Kidney epithelial cell (primary cell): ENCODE data around the gene PPP5C. TPM values are rescaled to one million over a fixed set of nuclear protein-coding genes. Genes with fewer than 3 reads are reported as not detected.
"Not testable (repeated sequence)": the region's sequence is repeated elsewhere in the genome, so short reads cannot be mapped to it uniquely, and the experiment has no call there.

Experiments
- DNase-seq: peaks from one replicate; pipeline ENCODE4 v3.0.0-alpha.2; 2010; ENCODE audit warnings: low read depth
- H3K27me3 ChIP-seq: 2 replicates; pipeline ENCODE4 v1.6.0; 2011; ENCODE audit warnings: low read length; ENCODE audit not compliant: control insufficient read depth, insufficient read depth
- H3K36me3 ChIP-seq: 2 replicates; pipeline ENCODE4 v1.5.1; 2011; ENCODE audit warnings: low read length; ENCODE audit not compliant: control insufficient read depth, insufficient read depth
- H3K4me3 ChIP-seq: 2 replicates; pipeline ENCODE4 v1.5.1; 2011; ENCODE audit warnings: low read depth, mild to moderate bottlenecking, control low read depth, low read length
- total RNA-seq: library from RNA; depleted of rRNA; stranded (reverse); fragments of >200 nt; gene quantifications from 2 replicates; pipeline ENCODE4 v1.2.3, GENCODE V29; 2015
- TF ChIP-seq, protein P1 (sequence below): IDR thresholded peaks from 2 replicates; pipeline ENCODE4 v1.5.1; 2011; ENCODE audit warnings: mild to moderate bottlenecking, moderate library complexity, low read length, control low read depth, inconsistent platforms; ENCODE audit not compliant: insufficient read depth, poor library complexity, severe bottlenecking

PPP5C gene
- total RNA-seq, 1 donor from 2014 or later = 68.2 TPM

DNA sequence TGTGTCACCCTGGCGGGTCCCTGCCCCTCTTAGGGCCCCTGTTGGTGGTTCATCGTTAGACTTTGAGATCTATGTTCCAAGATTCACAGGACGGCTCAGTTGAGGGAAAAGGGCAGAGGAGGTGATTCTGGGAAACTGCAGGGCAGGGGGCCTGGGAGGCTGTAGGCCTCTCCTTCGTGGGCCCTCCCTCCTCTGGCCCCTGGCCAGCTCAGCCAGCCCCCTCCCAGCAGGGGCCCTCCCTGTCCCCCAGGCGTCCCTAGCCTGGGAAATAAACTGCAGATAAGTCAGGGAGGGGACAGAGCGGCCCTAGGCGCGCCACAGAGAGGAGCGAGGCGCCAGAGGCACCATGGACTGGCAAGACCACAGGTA is 43.6 kb upstream of the PPP5C start:
- TF ChIP-seq, protein P1, sequence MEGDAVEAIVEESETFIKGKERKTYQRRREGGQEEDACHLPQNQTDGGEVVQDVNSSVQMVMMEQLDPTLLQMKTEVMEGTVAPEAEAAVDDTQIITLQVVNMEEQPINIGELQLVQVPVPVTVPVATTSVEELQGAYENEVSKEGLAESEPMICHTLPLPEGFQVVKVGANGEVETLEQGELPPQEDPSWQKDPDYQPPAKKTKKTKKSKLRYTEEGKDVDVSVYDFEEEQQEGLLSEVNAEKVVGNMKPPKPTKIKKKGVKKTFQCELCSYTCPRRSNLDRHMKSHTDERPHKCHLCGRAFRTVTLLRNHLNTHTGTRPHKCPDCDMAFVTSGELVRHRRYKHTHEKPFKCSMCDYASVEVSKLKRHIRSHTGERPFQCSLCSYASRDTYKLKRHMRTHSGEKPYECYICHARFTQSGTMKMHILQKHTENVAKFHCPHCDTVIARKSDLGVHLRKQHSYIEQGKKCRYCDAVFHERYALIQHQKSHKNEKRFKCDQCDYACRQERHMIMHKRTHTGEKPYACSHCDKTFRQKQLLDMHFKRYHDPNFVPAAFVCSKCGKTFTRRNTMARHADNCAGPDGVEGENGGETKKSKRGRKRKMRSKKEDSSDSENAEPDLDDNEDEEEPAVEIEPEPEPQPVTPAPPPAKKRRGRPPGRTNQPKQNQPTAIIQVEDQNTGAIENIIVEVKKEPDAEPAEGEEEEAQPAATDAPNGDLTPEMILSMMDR = no peak
- no peak for DNase-seq
- H3K36me3 ChIP-seq = no peaks in the 10 kb centered on the region
- no peak overlapping the region for H3K4me3 ChIP-seq
- peaks cover under 1% of the 10 kb centered on the region for H3K27me3 ChIP-seq

- TF ChIP-seq, protein P1 = no peak
- Histone ChIP-seq H3K27me3 (no peaks in the 10 kb centered on the region), H3K36me3 (no peaks in the 10 kb centered on the region), H3K4me3 (no peak overlapping the region)
- no peak for DNase-seq
These were observed 43.0 kb upstream of the PPP5C start for GRCh38 chr19:46303691-46304397.

GRCh38 chr19:46306501-46306900 is 40.4 kb upstream of the PPP5C start:
- Histone ChIP-seq H3K27me3 (no peaks in the 10 kb centered on the region), H3K4me3 (no peak overlapping the region), H3K36me3 (no peaks in the 10 kb centered on the region)
- DNase-seq = no peak
- TF ChIP-seq, protein P1 = no peak

DNA sequence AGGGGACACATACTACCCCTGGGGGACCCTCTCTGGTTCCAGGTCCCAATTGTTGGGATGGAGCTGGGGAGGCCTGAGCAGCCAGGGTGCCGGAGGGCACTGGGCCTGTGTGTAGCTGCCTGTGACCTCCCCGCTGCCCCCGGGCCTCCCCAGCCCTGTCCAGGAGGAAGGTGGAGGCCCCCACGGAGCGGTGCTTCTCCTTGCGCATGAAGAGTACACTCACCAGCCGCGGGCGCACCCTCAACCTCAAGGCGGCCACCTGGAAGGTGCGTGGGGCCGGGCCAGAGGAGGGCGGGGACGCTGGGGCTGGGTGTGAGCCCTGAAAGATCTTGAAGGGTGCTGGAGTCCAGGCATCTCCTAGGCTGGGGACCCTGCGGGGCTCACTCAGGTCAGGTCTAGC is 38.4 kb upstream of the PPP5C start:
- DNase-seq = no peak
- TF ChIP-seq, protein P1 = no peak
- Histone ChIP-seq H3K27me3 (no peaks in the 10 kb centered on the region), H3K4me3 (no peak overlapping the region), H3K36me3 (no peaks in the 10 kb centered on the region)

DNA sequence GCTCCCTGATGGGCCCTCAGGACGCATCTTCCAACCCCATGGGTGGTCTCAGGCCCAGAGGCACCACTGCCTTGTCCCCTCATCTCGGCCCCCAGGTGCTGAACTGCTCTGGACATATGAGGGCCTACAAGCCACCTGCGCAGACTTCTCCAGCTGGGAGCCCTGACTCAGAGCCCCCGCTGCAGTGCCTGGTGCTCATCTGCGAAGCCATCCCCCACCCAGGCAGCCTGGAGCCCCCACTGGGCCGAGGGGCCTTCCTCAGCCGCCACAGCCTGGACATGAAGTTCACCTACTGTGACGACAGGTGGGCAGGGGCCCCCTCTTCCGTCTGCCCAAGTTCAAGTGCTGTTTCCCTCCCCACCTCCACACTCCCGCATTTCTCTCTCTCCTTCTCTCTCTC is 37.8 kb upstream of the PPP5C start:
- TF ChIP-seq, protein P1 = no peak
- Histone ChIP-seq H3K27me3 (no peaks in the 10 kb centered on the region), H3K36me3 (no peaks in the 10 kb centered on the region), H3K4me3 (no peak overlapping the region)
- no peak for DNase-seq

GRCh38 chr19:46311444-46311843 is 35.4 kb upstream of the PPP5C start:
- TF ChIP-seq, protein P1 = no peak
- H3K36me3 ChIP-seq = no peaks in the 10 kb centered on the region
- no peak for DNase-seq
- H3K4me3 ChIP-seq = no peak overlapping the region
- H3K27me3 ChIP-seq = no peaks in the 10 kb centered on the region

- not testable (repeated sequence) for H3K36me3 ChIP-seq, DNase-seq, H3K4me3 ChIP-seq, H3K27me3 ChIP-seq
These were observed 33.1 kb upstream of the PPP5C start for GRCh38 chr19:46313540-46314469.
